K562 (cell line): ENCODE data around the gene NFIC.

Experiments
- CBX5 ChIP-seq: IDR thresholded peaks from 2 replicates; pipeline ENCODE4 v1.6.1; 2014; ENCODE audit warnings: low read depth, borderline replicate concordance
- EZH2 ChIP-seq: IDR thresholded peaks from 2 replicates; pipeline ENCODE4 v1.6.1; 2012; ENCODE audit warnings: low read depth, mild to moderate bottlenecking, inconsistent platforms, low read length, borderline replicate concordance
- JUND ChIP-seq, 2 experiments: IDR thresholded peaks; 2 replicates in 1 of 2; 3 replicates in 1 of 2; pipeline ENCODE4 v1.6.1; 2011; ENCODE audit warnings: borderline replicate concordance in 2 of 2, low read depth in 2 of 2, low read length in 2 of 2, improper control_type of control experiment in 1 of 2, missing biosample characterization in 1 of 2, missing genetic modification characterization in 1 of 2, missing genetic modification reagents in 1 of 2
- MYNN ChIP-seq, 2 experiments: sonication (generic); formaldehyde crosslinking in 1 of 2; IDR thresholded peaks; 2 replicates each; pipeline versions ENCODE4 v1.5.0 to v1.6.1; 2016 to 2020; ENCODE audit warnings: antibody characterized with exemption in 1 of 2, missing genetic modification reagents in 1 of 2
- NFATC3 ChIP-seq: fragments of 450-650 bp; IDR thresholded peaks from 2 replicates; pipeline ENCODE4 v1.6.1; 2017; ENCODE audit warnings: mild to moderate bottlenecking
- NFRKB ChIP-seq: fragments of 450-650 bp; IDR thresholded peaks from 2 replicates; pipeline ENCODE4 v1.6.1; 2016; ENCODE audit warnings: low read depth
- POLR2A ChIP-seq: fragments of 450-650 bp; conservative IDR thresholded peaks from 2 replicates; pipeline ENCODE4 v1.6.1; 2016
- ZNF24 ChIP-seq: fragments of 450-650 bp; IDR thresholded peaks from 2 replicates; pipeline ENCODE4 v1.6.1; 2016
- TF ChIP-seq, protein P1 (sequence below): fragments of 250-450 bp; sonication (Bioruptor Pico); IDR thresholded peaks from 2 replicates; pipeline ENCODE4 v1.5.1; 2021; ENCODE audit warnings: mild to moderate bottlenecking
- TF ChIP-seq, protein P2 (sequence below), 3 experiments: IDR thresholded peaks in 2 of 3; conservative IDR thresholded peaks in 1 of 3; 2 replicates each; pipeline ENCODE4 v1.5.1; 2011 to 2012; ENCODE audit warnings: low read length in 3 of 3, mild to moderate bottlenecking in 3 of 3, control low read depth in 2 of 3, improper control_type of control experiment in 1 of 3, inconsistent platforms in 1 of 3, low read depth in 1 of 3, mixed read lengths in 1 of 3, moderate library complexity in 1 of 3; ENCODE audit not compliant: insufficient read depth in 2 of 3
- TF ChIP-seq, protein P3 (sequence below): fragments of 150-350 bp; IDR thresholded peaks from 2 replicates; pipeline ENCODE4 v1.6.1; 2014; ENCODE audit warnings: low read depth, mild to moderate bottlenecking, low read length, borderline replicate concordance

DNA sequence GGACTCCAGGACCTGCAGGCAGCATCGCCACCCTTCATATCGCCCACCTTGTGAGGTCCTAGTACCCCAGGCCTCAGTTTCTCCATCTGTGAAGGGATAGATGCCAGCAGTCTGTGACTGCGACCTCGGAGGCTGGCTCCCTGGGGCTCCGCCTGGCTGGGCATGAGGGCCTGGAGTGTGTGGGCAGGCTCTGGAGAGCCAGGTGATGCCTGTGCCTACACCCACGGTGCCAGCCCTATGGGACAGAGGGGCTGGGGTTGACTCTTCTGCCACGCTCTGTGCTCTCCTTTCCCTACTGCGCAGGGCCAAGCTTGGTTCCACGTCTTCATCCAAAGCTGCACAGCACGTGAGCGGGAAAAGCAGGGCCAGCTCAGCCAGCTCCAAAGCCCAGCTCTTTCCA, 26.0 kb upstream of the NFIC start:
- TF ChIP-seq, protein P1, sequence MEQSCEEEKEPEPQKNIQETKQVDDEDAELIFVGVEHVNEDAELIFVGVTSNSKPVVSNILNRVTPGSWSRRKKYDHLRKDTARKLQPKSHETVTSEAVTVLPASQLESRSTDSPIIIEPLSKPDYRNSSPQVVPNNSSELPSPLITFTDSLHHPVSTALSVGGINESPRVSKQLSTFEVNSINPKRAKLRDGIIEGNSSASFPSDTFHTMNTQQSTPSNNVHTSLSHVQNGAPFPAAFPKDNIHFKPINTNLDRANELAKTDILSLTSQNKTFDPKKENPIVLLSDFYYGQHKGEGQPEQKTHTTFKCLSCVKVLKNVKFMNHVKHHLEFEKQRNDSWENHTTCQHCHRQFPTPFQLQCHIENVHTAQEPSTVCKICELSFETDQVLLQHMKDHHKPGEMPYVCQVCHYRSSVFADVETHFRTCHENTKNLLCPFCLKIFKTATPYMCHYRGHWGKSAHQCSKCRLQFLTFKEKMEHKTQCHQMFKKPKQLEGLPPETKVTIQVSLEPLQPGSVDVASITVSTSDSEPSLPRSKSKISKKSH = no peak
- TF ChIP-seq NFRKB = no peak
- TF ChIP-seq, protein P2, sequence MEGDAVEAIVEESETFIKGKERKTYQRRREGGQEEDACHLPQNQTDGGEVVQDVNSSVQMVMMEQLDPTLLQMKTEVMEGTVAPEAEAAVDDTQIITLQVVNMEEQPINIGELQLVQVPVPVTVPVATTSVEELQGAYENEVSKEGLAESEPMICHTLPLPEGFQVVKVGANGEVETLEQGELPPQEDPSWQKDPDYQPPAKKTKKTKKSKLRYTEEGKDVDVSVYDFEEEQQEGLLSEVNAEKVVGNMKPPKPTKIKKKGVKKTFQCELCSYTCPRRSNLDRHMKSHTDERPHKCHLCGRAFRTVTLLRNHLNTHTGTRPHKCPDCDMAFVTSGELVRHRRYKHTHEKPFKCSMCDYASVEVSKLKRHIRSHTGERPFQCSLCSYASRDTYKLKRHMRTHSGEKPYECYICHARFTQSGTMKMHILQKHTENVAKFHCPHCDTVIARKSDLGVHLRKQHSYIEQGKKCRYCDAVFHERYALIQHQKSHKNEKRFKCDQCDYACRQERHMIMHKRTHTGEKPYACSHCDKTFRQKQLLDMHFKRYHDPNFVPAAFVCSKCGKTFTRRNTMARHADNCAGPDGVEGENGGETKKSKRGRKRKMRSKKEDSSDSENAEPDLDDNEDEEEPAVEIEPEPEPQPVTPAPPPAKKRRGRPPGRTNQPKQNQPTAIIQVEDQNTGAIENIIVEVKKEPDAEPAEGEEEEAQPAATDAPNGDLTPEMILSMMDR (IDR thresholded peaks at IDR 0.05 in 2 of 3, conservative IDR thresholded peaks at IDR 0.05 in 1 of 3; ENCODE audit: insufficient read depth in 2 of 3, low read depth in 1 of 3, low read length in 3 of 3) = no peak
- TF ChIP-seq POLR2A = no peak
- TF ChIP-seq, protein P3, sequence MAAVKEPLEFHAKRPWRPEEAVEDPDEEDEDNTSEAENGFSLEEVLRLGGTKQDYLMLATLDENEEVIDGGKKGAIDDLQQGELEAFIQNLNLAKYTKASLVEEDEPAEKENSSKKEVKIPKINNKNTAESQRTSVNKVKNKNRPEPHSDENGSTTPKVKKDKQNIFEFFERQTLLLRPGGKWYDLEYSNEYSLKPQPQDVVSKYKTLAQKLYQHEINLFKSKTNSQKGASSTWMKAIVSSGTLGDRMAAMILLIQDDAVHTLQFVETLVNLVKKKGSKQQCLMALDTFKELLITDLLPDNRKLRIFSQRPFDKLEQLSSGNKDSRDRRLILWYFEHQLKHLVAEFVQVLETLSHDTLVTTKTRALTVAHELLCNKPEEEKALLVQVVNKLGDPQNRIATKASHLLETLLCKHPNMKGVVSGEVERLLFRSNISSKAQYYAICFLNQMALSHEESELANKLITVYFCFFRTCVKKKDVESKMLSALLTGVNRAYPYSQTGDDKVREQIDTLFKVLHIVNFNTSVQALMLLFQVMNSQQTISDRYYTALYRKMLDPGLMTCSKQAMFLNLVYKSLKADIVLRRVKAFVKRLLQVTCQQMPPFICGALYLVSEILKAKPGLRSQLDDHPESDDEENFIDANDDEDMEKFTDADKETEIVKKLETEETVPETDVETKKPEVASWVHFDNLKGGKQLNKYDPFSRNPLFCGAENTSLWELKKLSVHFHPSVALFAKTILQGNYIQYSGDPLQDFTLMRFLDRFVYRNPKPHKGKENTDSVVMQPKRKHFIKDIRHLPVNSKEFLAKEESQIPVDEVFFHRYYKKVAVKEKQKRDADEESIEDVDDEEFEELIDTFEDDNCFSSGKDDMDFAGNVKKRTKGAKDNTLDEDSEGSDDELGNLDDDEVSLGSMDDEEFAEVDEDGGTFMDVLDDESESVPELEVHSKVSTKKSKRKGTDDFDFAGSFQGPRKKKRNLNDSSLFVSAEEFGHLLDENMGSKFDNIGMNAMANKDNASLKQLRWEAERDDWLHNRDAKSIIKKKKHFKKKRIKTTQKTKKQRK = no peak
- no peak for TF ChIP-seq MYNN (IDR thresholded peaks at IDR 0.05)
- TF ChIP-seq MYNN (CRISPR knock-in tag; IDR thresholded peaks at IDR 0.05) = no peak
- TF ChIP-seq NFATC3 = no peak
- TF ChIP-seq CBX5 = no peak
- TF ChIP-seq EZH2 = no peak
- no peak for TF ChIP-seq JUND (IDR thresholded peaks at IDR 0.05; ENCODE audit: borderline replicate concordance, low read depth, low read length)
- TF ChIP-seq JUND (tag; IDR thresholded peaks at IDR 0.05; ENCODE audit: borderline replicate concordance, low read depth, low read length) = no peak
- no peak for TF ChIP-seq ZNF24
